ENCODE measurements around the gene NOTCH2NLA.
"Not testable (repeated sequence)": the region's sequence is repeated elsewhere in the genome, so short reads cannot be mapped to it uniquely, and the experiment has no call there.

- TF ChIP-seq POLR2A (IDR thresholded peaks at IDR 0.05); CTCF (IDR thresholded peaks at IDR 0.05 in 4 of 5, conservative IDR thresholded peaks at IDR 0.05 in 1 of 5): not testable (repeated sequence)
Measured at GRCh38 chr1:146236026-146236601, 7.3 kb upstream of the NOTCH2NLA start.

Data from gastrocnemius medialis (tissue), 4 donors.